ENCODE data around the gene INPPL1.

The INPPL1 gene

GRCh38 chr11:72243173-72244059, 18.8 kb downstream of the INPPL1 start:
- Histone ChIP-seq H3K36me3 (peaks cover 5% of the 10 kb centered on the region), H3K4me3 (ENCODE audit: low read depth in 1 of 2, low read length in 1 of 2) (no peak overlapping the region), H3K4me1 (ENCODE audit: control insufficient read depth in 1 of 2, insufficient read depth in 1 of 2, low read depth in 1 of 2, low read length in 1 of 2) (peaks cover 14 to 30% of the 10 kb centered on the region in 2 experiments), H3K9me3 (no peaks in the 10 kb centered on the region), H3K27me3 (peaks cover 100% of the 10 kb centered on the region), H3K27ac (no peak overlapping the region)
- TF ChIP-seq, protein P1, sequence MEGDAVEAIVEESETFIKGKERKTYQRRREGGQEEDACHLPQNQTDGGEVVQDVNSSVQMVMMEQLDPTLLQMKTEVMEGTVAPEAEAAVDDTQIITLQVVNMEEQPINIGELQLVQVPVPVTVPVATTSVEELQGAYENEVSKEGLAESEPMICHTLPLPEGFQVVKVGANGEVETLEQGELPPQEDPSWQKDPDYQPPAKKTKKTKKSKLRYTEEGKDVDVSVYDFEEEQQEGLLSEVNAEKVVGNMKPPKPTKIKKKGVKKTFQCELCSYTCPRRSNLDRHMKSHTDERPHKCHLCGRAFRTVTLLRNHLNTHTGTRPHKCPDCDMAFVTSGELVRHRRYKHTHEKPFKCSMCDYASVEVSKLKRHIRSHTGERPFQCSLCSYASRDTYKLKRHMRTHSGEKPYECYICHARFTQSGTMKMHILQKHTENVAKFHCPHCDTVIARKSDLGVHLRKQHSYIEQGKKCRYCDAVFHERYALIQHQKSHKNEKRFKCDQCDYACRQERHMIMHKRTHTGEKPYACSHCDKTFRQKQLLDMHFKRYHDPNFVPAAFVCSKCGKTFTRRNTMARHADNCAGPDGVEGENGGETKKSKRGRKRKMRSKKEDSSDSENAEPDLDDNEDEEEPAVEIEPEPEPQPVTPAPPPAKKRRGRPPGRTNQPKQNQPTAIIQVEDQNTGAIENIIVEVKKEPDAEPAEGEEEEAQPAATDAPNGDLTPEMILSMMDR (IDR thresholded peaks at IDR 0.05), result no peak

DNA sequence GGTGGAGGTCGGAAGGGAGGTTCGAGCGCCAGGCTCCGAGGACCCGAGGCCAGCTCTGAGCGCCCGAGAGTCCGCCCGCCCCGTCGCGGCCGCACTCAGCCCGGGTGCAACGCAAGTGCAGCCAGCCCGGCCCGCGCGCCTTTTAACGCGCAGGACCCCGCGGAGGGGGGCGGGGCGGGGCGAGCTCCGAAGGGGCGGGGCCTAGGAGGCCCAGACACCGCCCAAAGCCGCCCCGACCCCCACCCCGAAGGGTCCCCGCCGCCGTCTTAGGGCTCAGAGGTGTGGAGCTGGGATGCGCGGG, 19.4 kb downstream of the INPPL1 start, which contains the start of gene PHOX2A:
Gene PHOX2A (minus strand): TSS at position 117 of the 301 bp plus-strand sequence. CDS start 172 bp downstream, outside the sequence.
- H3K4me3 ChIP-seq (ENCODE audit: low read depth in 1 of 2, low read length in 1 of 2), result no peak within 1 kb of the TSS
- TF ChIP-seq, protein P1 (IDR thresholded peaks at IDR 0.05), result no peak
- no peaks in the 10 kb centered on the region for H3K9me3 ChIP-seq
- H3K27ac ChIP-seq, result no peak within 1 kb of the TSS
- peaks cover 100% of the 10 kb centered on the region for H3K27me3 ChIP-seq
- H3K4me1 ChIP-seq (ENCODE audit: control insufficient read depth in 1 of 2, insufficient read depth in 1 of 2, low read depth in 1 of 2, low read length in 1 of 2), result peaks cover 14 to 30% of the 10 kb centered on the region in 2 experiments
- no peaks in the 10 kb centered on the region for H3K36me3 ChIP-seq

GRCh38 chr11:72244361-72245262, 20.0 kb downstream of the INPPL1 start:
- Histone ChIP-seq H3K27me3 (peaks cover 100% of the 10 kb centered on the region), H3K36me3 (no peaks in the 10 kb centered on the region), H3K4me3 (ENCODE audit: low read depth in 1 of 2, low read length in 1 of 2) (no peak overlapping the region)

GRCh38 chr11:72245263-72245816, 20.8 kb downstream of the INPPL1 start:
- no peak overlapping the region for H3K27ac ChIP-seq
- no peaks in the 10 kb centered on the region for H3K9me3 ChIP-seq
- H3K27me3 ChIP-seq, result peaks cover 100% of the 10 kb centered on the region
- TF ChIP-seq, protein P1 (IDR thresholded peaks at IDR 0.05), result no peak
- H3K36me3 ChIP-seq, result no peaks in the 10 kb centered on the region
- peaks cover 3 to 17% of the 10 kb centered on the region in 2 experiments for H3K4me1 ChIP-seq (ENCODE audit: control insufficient read depth in 1 of 2, insufficient read depth in 1 of 2, low read depth in 1 of 2, low read length in 1 of 2)
- H3K4me3 ChIP-seq (ENCODE audit: low read depth in 1 of 2, low read length in 1 of 2), result no peak overlapping the region

More at GRCh38 chr11:72244361-72245262, 20.0 kb downstream of the INPPL1 start:
- H3K9me3 ChIP-seq, result no peaks in the 10 kb centered on the region
- no peak overlapping the region for H3K27ac ChIP-seq
- peaks cover 9 to 24% of the 10 kb centered on the region in 2 experiments for H3K4me1 ChIP-seq (ENCODE audit: control insufficient read depth in 1 of 2, insufficient read depth in 1 of 2, low read depth in 1 of 2, low read length in 1 of 2)
- TF ChIP-seq, protein P1 (IDR thresholded peaks at IDR 0.05), result no peak

DNA sequence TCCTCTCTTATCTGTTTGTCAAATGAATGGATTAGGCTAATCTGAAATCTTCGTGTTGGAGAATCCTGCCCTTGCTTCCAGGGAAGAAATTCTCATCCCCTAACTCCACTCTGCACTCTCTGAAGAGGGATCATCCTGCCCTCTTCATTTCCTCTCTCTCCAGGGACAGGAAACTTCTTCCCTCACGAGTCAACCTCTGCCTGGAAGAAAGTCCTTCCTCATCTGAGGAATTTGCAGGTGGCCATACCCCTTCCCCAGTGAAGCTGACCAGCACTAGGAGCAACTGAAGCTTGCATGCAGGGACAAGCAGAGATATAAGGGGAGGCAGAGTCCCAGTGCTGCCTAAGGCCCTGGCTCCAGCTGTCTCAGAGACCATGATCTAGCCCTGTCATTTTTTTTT, 23.0 kb downstream of the INPPL1 start:
- H3K9me3 ChIP-seq, result no peaks in the 10 kb centered on the region
- TF ChIP-seq, protein P1 (IDR thresholded peaks at IDR 0.05), result no peak

More for the DNA sequence above, 23.0 kb downstream of the INPPL1 start:
- peaks cover 99% of the 10 kb centered on the region for H3K27me3 ChIP-seq
- H3K4me3 ChIP-seq (ENCODE audit: low read depth in 1 of 2, low read length in 1 of 2), result no peak overlapping the region
- no peak overlapping the region for H3K27ac ChIP-seq
- H3K4me1 ChIP-seq (ENCODE audit: control insufficient read depth in 1 of 2, insufficient read depth in 1 of 2, low read depth in 1 of 2, low read length in 1 of 2), result peaks cover 0 to 9% of the 10 kb centered on the region in 2 experiments
- no peaks in the 10 kb centered on the region for H3K36me3 ChIP-seq

Data from neutrophil (primary cell).